Measurements from ENCODE around the gene SLC9A9.

SLC9A9 gene

DNA sequence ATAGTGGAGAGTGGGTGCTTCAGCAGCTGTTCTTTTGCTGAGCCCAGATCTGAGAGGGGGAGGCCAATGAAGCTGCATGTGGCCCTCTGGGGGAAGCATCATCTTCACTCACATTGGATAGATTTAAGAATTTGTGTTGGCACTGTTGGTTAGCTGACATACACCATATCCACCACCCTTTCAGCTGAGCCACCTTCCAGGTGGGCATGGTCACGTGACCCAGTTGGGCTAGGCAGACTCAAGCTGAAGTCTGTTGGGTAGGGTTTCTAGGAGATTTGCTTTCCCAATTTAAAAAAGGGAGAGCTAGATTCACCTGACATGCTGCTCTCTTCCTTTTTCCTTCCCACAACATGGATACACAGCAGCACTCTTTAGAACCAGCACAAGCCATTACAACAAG lies 417.7 kb downstream of the SLC9A9 start:
- TF ChIP-seq GABPA (IDR thresholded peaks at IDR 0.05; ENCODE audit: low read depth) (no peak), POLR2AphosphoS5 (IDR thresholded peaks at IDR 0.05; ENCODE audit: low read depth) (no peak), SPI1 (IDR thresholded peaks at IDR 0.05; ENCODE audit: borderline replicate concordance, low read depth) (no peak)
- TF ChIP-seq, protein P1, sequence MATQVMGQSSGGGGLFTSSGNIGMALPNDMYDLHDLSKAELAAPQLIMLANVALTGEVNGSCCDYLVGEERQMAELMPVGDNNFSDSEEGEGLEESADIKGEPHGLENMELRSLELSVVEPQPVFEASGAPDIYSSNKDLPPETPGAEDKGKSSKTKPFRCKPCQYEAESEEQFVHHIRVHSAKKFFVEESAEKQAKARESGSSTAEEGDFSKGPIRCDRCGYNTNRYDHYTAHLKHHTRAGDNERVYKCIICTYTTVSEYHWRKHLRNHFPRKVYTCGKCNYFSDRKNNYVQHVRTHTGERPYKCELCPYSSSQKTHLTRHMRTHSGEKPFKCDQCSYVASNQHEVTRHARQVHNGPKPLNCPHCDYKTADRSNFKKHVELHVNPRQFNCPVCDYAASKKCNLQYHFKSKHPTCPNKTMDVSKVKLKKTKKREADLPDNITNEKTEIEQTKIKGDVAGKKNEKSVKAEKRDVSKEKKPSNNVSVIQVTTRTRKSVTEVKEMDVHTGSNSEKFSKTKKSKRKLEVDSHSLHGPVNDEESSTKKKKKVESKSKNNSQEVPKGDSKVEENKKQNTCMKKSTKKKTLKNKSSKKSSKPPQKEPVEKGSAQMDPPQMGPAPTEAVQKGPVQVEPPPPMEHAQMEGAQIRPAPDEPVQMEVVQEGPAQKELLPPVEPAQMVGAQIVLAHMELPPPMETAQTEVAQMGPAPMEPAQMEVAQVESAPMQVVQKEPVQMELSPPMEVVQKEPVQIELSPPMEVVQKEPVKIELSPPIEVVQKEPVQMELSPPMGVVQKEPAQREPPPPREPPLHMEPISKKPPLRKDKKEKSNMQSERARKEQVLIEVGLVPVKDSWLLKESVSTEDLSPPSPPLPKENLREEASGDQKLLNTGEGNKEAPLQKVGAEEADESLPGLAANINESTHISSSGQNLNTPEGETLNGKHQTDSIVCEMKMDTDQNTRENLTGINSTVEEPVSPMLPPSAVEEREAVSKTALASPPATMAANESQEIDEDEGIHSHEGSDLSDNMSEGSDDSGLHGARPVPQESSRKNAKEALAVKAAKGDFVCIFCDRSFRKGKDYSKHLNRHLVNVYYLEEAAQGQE (IDR thresholded peaks at IDR 0.05; ENCODE audit: insufficient replicate concordance, low read depth) = no peak
- TF ChIP-seq, protein P2, sequence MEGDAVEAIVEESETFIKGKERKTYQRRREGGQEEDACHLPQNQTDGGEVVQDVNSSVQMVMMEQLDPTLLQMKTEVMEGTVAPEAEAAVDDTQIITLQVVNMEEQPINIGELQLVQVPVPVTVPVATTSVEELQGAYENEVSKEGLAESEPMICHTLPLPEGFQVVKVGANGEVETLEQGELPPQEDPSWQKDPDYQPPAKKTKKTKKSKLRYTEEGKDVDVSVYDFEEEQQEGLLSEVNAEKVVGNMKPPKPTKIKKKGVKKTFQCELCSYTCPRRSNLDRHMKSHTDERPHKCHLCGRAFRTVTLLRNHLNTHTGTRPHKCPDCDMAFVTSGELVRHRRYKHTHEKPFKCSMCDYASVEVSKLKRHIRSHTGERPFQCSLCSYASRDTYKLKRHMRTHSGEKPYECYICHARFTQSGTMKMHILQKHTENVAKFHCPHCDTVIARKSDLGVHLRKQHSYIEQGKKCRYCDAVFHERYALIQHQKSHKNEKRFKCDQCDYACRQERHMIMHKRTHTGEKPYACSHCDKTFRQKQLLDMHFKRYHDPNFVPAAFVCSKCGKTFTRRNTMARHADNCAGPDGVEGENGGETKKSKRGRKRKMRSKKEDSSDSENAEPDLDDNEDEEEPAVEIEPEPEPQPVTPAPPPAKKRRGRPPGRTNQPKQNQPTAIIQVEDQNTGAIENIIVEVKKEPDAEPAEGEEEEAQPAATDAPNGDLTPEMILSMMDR (IDR thresholded peaks at IDR 0.05; ENCODE audit: insufficient read depth, low read length) = no peak
- Histone ChIP-seq H3K27ac (replicated peaks) (no peak overlapping the region), H3K27me3 (ENCODE audit: insufficient read depth, poor library complexity, severe bottlenecking) (no peaks in the 10 kb centered on the region), H3K4me3 (replicated peaks; ENCODE audit: insufficient read depth, low read length) (no peak overlapping the region)
- DNase-seq (ENCODE audit: low read depth in 1 of 2, low spot score in 1 of 2) = no peak

DNA sequence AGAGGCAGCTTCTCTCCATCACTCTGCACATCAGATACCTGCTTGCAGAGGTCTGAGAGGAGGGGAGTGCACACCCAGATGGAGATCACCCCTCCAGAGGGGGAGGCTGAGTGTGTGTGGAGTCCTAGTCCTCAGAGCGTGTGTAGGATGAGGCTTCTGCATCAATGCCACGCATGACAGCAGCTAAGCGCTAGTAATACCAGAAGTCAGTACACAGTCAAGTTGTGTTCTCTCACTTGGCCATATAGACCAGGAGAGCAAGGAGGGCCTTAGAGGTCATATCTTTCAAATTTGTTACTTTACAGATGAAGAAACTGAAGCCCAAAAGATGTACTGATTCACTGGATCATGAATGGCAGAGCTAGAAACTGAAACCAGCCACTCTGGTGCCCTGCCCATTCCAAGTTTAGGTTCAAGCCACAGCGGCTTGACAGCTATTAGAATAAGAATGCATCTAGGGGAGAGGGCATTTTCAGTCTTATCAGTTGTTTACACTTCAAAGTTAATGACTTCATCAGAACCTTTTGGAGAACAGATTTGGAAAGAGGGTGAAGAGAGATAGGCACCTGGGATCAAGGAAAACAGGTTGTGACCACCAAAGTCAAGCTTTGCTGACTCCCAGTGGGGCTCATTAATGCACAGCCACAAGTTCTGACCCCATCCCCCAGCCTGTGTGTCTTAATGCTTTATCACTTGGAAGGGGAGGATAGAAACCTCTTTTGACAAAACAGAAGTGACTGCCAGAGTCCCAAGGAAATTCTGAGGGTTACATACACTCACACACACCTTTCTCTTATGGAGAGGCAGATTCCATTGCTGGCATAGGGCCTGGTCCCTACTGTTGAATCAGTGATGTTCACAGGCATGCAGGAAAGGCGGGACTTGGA lies 418.4 kb downstream of the SLC9A9 start:
- DNase-seq (ENCODE audit: low read depth in 1 of 2, low spot score in 1 of 2) = no peak
- no peak overlapping the region for H3K4me3 ChIP-seq (replicated peaks; ENCODE audit: insufficient read depth, low read length)

DNA sequence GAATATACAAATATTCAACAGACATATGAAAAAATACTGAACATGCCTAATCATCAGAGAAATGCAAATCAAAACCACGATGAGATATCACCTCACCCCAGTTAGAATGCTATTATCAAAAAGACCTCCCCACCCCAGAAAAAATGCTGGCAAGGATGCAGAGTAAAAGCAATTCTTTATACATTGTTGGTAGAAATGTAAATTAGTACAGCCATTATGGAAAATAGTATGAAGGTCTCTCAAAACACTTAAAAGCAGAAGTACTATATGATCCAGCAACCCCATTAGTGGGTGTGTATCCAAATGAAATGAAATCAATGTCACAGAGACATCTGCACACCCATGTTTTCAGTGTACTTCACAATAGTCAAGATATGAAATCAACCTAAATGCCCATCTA lies 420.0 kb downstream of the SLC9A9 start:
- TF ChIP-seq, protein P1 (IDR thresholded peaks at IDR 0.05; ENCODE audit: insufficient replicate concordance, low read depth) = no peak
- TF ChIP-seq, protein P2 (IDR thresholded peaks at IDR 0.05; ENCODE audit: insufficient read depth, low read length) = no peak
- no peak for TF ChIP-seq SPI1 (IDR thresholded peaks at IDR 0.05; ENCODE audit: borderline replicate concordance, low read depth)
- no peak for TF ChIP-seq POLR2AphosphoS5 (IDR thresholded peaks at IDR 0.05; ENCODE audit: low read depth)
- no peak for TF ChIP-seq GABPA (IDR thresholded peaks at IDR 0.05; ENCODE audit: low read depth)
- H3K4me3 ChIP-seq (replicated peaks; ENCODE audit: insufficient read depth, low read length) = no peak overlapping the region
- H3K27me3 ChIP-seq (ENCODE audit: insufficient read depth, poor library complexity, severe bottlenecking) = no peaks in the 10 kb centered on the region
- H3K27ac ChIP-seq (replicated peaks) = no peak overlapping the region
- no peak for DNase-seq (ENCODE audit: low read depth in 1 of 2, low spot score in 1 of 2)

More for the DNA sequence above, 418.4 kb downstream of the SLC9A9 start:
- no peak overlapping the region for H3K27ac ChIP-seq (replicated peaks)
- no peaks in the 10 kb centered on the region for H3K27me3 ChIP-seq (ENCODE audit: insufficient read depth, poor library complexity, severe bottlenecking)
- TF ChIP-seq, protein P2 (IDR thresholded peaks at IDR 0.05; ENCODE audit: insufficient read depth, low read length) = no peak
- TF ChIP-seq POLR2AphosphoS5 (IDR thresholded peaks at IDR 0.05; ENCODE audit: low read depth) (no peak), GABPA (IDR thresholded peaks at IDR 0.05; ENCODE audit: low read depth) (no peak), SPI1 (IDR thresholded peaks at IDR 0.05; ENCODE audit: borderline replicate concordance, low read depth) (no peak)
- TF ChIP-seq, protein P1 (IDR thresholded peaks at IDR 0.05; ENCODE audit: insufficient replicate concordance, low read depth) = no peak

Data from HL-60 (cell line).